ENCODE measurements around the gene FLRT2. TPM values are rescaled to one million over a fixed set of nuclear protein-coding genes. Genes with fewer than 3 reads are reported as not detected.

The FLRT2 gene
- total and polyA plus RNA-seq, 2 donors (not counting 1 experiment from before 2014, with no cell fraction given): not detected

DNA sequence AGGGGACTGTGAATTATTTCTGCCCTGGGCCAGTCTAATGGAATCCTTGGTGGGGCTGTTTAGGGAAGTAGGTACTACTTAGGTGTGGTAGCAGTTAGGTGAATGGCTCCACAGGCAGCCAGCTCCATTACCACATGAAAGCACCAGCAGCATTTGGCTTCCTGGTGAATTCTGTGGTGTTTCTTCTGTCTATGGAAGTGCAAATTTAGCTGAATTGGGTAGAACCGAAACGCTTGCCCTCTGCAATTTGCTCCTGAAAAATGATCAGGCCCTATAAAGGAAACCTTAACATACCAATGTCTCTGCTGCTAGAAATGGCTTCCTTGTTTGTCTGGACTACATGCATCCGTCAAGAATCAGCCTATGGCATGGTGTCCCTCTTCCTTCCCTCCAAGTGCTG is 16.4 kb downstream of the FLRT2 start:
- no peak overlapping the region for H3K27ac Mint-ChIP-seq
- Histone ChIP-seq H3K4me3 (ENCODE audit: control extremely low read depth in 1 of 5, extremely low read depth in 1 of 5, insufficient read depth in 1 of 5, low read depth in 2 of 5, low read length in 4 of 5) (no peak overlapping the region), H2AFZ (ENCODE audit: insufficient read depth, low read depth, low read length, poor library complexity, severe bottlenecking) (no peak overlapping the region), H3K27ac (ENCODE audit: low read length in 2 of 2) (no peak overlapping the region), H3K4me1 (ENCODE audit: control insufficient read depth in 2 of 2, insufficient read depth in 2 of 2, low read length in 2 of 2) (no peaks in the 10 kb centered on the region), H3K27me3 (replicated peaks in 1 of 4; ENCODE audit: control extremely low read depth in 1 of 4, control insufficient read depth in 3 of 4, insufficient read depth in 4 of 4, low read length in 3 of 4) (no peaks in the 10 kb centered on the region), H3K9me3 (ENCODE audit: control extremely low read depth in 1 of 3, control insufficient read depth in 2 of 3, insufficient read depth in 1 of 3, low read length in 2 of 3) (peaks cover 0 to 7% (median 2%) of the 10 kb centered on the region in 3 donors), H4K20me1 (ENCODE audit: control insufficient read depth, insufficient read depth, low read length, poor library complexity, severe bottlenecking) (no peaks in the 10 kb centered on the region), H3K36me3 (replicated peaks in 1 of 2; ENCODE audit: control extremely low read depth in 1 of 2, control insufficient read depth in 1 of 2, extremely low read depth in 1 of 2, insufficient read depth in 2 of 2, low read length in 1 of 2) (no peaks in the 10 kb centered on the region), H3K9ac (ENCODE audit: low read length) (no peak overlapping the region), H3K4me2 (replicated peaks; ENCODE audit: low read depth, low read length, poor library complexity, severe bottlenecking) (no peak overlapping the region), H3K79me2 (ENCODE audit: control insufficient read depth, insufficient read depth, low read length) (no peaks in the 10 kb centered on the region)
- ChIA-PET CTCF (no interaction called here), POLR2A (no interaction called here)
- no peaks in the 10 kb centered on the region for H3K27me3 Mint-ChIP-seq
- H3K4me1 Mint-ChIP-seq: no peaks in the 10 kb centered on the region
- WGBS (ENCODE audit: insufficient coverage): 86% methylated on average over 1 of the region's 3 CpGs
- ATAC-seq (ENCODE audit: low read depth) (no peak), DNase-seq (no peak)
- TF ChIP-seq, protein P1, sequence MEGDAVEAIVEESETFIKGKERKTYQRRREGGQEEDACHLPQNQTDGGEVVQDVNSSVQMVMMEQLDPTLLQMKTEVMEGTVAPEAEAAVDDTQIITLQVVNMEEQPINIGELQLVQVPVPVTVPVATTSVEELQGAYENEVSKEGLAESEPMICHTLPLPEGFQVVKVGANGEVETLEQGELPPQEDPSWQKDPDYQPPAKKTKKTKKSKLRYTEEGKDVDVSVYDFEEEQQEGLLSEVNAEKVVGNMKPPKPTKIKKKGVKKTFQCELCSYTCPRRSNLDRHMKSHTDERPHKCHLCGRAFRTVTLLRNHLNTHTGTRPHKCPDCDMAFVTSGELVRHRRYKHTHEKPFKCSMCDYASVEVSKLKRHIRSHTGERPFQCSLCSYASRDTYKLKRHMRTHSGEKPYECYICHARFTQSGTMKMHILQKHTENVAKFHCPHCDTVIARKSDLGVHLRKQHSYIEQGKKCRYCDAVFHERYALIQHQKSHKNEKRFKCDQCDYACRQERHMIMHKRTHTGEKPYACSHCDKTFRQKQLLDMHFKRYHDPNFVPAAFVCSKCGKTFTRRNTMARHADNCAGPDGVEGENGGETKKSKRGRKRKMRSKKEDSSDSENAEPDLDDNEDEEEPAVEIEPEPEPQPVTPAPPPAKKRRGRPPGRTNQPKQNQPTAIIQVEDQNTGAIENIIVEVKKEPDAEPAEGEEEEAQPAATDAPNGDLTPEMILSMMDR (IDR thresholded peaks at IDR 0.05): no peak
- no peak for TF ChIP-seq EZH2 (IDR thresholded peaks at IDR 0.05; ENCODE audit: borderline replicate concordance, insufficient read depth, low read depth, low read length, poor library complexity, severe bottlenecking)
- intact Hi-C loops (cut with micrococcal nuclease): no loop called here
- peaks cover 2% of the 10 kb centered on the region for H3K9me3 Mint-ChIP-seq (ENCODE audit: insufficient read depth)
- no peak overlapping the region for H3K4me3 Mint-ChIP-seq

DNA sequence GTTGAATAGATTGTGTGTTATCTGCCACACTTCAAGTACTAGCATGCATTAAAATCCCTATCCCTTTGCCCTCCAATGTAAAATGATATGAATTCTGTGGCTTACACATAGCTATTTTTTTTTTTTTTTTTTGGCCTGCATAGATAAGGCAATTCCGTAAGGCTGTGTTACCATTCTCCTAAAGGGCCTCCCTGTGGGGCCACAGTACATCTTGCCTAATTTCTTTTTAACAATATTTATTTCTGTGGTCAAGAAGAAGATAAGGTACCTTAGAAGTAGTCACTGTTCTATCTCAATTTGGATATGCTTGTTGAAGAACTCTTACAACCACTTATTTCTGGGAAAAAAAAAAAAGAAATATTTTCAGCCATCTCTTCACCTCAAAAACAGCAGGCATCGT is 19.8 kb downstream of the FLRT2 start:
- no peak overlapping the region for H3K27ac Mint-ChIP-seq
- H3K4me3 Mint-ChIP-seq: no peak overlapping the region
- H3K36me3 ChIP-seq (replicated peaks in 1 of 2; ENCODE audit: control extremely low read depth in 1 of 2, control insufficient read depth in 1 of 2, extremely low read depth in 1 of 2, insufficient read depth in 2 of 2, low read length in 1 of 2): no peaks in the 10 kb centered on the region
- H2AFZ ChIP-seq (ENCODE audit: insufficient read depth, low read depth, low read length, poor library complexity, severe bottlenecking): no peak overlapping the region
- no peak for TF ChIP-seq EZH2 (IDR thresholded peaks at IDR 0.05; ENCODE audit: borderline replicate concordance, insufficient read depth, low read depth, low read length, poor library complexity, severe bottlenecking)
- TF ChIP-seq, protein P1 (IDR thresholded peaks at IDR 0.05): no peak
- H3K27me3 ChIP-seq (replicated peaks in 1 of 4; ENCODE audit: control extremely low read depth in 1 of 4, control insufficient read depth in 3 of 4, insufficient read depth in 4 of 4, low read length in 3 of 4): no peaks in the 10 kb centered on the region
- H3K9ac ChIP-seq (ENCODE audit: low read length): no peak overlapping the region
- no peak overlapping the region for H3K4me3 ChIP-seq (ENCODE audit: control extremely low read depth in 1 of 5, extremely low read depth in 1 of 5, insufficient read depth in 1 of 5, low read depth in 2 of 5, low read length in 4 of 5)
- H3K9me3 ChIP-seq (ENCODE audit: control extremely low read depth in 1 of 3, control insufficient read depth in 2 of 3, insufficient read depth in 1 of 3, low read length in 2 of 3): peaks cover 0 to 7% (median 2%) of the 10 kb centered on the region in 3 donors
- no CpG with 5 or more reads among the region's 2 CpGs for WGBS (ENCODE audit: insufficient coverage)
- H3K4me1 Mint-ChIP-seq: no peaks in the 10 kb centered on the region
- H3K4me2 ChIP-seq (replicated peaks; ENCODE audit: low read depth, low read length, poor library complexity, severe bottlenecking): no peak overlapping the region
- no peaks in the 10 kb centered on the region for H3K4me1 ChIP-seq (ENCODE audit: control insufficient read depth in 2 of 2, insufficient read depth in 2 of 2, low read length in 2 of 2)
- H3K27ac ChIP-seq (ENCODE audit: low read length in 2 of 2): no peak overlapping the region
- intact Hi-C loops (cut with micrococcal nuclease): no loop called here
- no peaks in the 10 kb centered on the region for H3K27me3 Mint-ChIP-seq
- POLR2A ChIA-PET: no interaction called here
- no peaks in the 10 kb centered on the region for H3K79me2 ChIP-seq (ENCODE audit: control insufficient read depth, insufficient read depth, low read length)
- H4K20me1 ChIP-seq (ENCODE audit: control insufficient read depth, insufficient read depth, low read length, poor library complexity, severe bottlenecking): no peaks in the 10 kb centered on the region
- H3K9me3 Mint-ChIP-seq (ENCODE audit: insufficient read depth): no peaks in the 10 kb centered on the region
- DNase-seq: no peak
- CTCF ChIA-PET: no interaction called here
- no peak for ATAC-seq (ENCODE audit: low read depth)

Measured in B cell (primary cell).